LoVo (cell line): ENCODE results near the gene OVAAL.

ENCODE experiments used
- DNase-seq: peaks from one replicate; pipeline ENCODE4 v3.0.0-alpha.2; 2016; ENCODE audit warnings: low spot score

Gene OVAAL

DNA sequence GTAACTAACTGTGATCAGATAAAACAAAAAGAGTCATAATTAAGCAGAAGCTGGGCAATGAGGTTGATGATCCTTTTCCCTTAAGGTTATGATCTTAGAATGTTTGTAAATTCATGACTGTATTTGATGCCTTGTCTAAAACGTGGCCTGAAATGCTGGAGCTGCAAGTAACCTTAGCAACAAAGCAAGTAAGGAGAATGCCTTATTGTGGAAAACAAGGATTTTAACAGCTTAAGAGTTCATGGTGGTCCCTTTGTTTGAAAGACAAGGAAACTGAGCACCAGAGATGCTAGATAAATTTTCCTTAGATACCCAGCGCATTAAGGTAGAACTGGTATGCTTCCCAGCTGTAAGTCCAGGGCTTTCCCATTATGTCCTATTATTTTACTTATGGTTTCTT lies 47.4 kb downstream of the OVAAL start:
- DNase-seq, result no peak

DNA sequence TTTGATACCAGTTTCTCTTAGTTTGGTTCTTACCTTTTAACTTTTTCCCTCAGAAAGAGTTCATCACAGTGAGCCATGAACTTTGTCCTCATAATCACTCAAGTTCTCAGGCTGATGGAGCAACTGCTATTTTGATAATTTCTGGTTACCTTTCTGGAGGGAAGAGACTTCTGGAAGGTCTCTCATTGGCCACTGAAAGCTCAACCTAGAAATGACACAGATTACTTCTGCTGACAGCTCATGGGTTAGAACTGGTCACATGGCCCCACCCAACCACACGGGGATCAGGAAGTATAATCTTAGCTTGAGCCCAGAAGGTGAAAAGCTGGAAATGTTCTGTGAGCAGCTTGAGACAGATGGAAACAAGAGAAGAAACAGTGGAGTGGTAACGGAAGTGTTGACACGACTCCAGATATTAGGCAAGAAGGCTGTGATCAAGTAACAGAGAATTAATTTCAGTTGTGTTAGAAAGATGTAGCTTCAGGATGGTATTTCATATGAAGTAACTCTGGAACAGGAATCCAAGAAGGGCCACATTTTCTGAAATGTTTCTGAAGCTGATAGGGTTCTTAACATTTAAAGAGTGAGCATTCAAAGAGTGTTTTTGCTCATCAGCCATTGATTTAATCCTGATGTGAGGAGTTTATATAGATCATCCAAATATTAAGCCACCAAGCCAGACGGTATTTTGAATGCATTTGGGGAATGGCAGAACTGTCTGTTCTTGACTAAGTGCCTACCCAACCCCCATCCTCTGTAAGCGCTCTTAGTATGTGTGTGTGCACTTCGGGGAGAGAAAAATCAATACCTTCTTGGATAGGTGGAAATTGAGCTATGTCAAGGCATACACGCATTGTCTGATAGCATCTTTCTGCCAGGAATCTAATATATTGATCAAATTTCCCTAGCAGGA lies 51.1 kb downstream of the OVAAL start:
- DNase-seq, result no peak

DNA sequence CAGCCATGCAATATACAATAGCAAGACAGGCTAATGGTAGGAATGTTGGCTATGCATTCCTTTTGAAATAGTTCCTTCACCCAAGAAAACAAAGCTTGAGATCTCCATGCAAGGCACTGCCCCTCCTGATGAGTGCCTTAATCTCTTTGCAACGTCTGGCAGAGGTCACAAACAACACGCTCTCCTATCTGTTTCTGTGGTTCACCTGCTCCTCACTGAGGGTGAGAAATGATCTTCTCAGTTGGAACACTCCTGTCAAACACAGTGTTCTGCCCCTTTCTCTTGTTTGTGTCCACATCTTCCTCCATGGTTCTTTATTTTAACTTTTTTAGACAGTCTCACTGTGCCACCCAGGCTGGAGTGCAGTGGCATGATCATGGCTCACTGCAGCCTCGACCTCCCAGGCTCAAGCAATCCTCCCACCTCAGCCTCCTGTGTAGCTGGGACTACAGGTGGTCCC lies 51.8 kb downstream of the OVAAL start:
- no peak for DNase-seq

DNA sequence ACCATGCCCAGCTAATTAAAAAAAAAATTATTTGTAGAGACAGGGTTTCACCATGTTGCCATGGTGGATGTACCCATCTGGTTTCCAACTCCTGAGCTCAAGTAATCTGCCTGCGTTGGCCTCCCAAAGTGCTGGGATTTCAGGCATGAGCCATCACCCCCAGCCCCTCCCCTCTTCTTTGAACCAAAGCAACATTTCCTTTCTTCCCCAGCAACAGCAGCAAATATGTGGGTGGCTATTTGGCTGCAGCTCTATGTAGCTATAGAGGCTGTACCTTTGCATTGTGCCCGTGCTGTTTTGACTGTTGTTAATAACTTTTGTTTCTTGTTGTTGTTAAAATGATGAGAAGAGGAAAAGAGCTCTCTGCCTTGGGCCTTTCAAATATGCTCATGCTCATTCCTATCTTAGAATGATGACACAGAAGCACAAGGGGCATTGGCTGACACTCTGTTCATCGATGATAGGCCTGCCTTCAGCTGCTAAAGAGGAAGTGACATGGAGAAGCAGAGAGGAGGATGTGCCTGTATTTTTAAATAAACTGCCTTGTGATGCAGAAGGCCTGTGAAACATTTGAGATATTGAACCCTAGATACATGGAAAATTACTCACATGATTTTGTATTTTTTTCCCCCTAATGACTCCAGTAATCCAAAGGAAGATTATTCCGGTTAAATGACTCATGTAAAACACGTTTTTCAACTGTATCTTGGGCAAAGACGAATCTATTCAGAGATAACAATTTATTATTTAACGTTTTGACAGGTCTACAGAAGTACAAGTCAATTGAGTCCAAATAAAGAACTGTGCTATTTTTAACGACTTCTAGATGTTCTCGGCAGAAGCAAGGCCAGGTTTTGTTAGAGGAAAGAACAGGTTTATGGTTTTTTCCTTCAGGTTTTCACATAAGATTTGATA lies 52.5 kb downstream of the OVAAL start:
- DNase-seq, result no peak

DNA sequence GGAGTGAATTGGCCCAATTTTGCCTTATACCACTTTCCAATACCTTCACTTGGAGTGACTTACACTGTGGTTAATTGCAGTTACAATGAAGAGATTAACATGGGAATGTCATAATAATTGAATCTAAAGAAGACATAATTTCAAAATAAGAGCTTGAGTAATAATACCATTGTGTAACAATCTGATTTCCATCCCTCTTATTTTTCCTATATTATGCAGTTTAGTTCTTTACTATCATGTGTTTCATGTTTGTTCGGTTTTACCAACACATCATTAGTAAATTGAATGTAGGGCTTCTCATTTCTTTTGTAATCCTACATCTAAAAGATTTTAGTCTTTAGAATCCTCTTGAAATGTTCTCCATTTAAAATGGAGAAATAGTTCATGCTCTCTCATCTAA lies 53.9 kb downstream of the OVAAL start:
- no peak for DNase-seq

DNA sequence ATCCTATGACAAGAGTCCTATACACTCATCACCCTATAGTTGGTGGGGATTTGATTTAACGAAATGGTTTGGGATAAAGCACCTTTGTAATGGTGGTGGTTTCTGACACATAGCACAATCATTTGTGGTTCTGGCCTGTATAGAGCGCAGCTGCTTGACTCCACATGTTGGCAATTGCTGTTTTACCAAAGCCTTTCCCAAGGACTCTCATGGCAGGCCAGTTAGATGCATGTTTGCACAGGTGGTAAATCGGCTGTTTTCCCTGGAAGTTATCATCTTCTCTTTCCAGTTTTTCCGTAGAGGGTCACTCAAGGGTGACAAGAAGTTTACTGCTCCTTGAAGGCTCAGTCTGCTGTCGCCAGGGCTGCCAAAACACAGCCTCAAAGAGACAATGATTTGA lies 56.0 kb downstream of the OVAAL start:
- DNase-seq, result no peak

DNA sequence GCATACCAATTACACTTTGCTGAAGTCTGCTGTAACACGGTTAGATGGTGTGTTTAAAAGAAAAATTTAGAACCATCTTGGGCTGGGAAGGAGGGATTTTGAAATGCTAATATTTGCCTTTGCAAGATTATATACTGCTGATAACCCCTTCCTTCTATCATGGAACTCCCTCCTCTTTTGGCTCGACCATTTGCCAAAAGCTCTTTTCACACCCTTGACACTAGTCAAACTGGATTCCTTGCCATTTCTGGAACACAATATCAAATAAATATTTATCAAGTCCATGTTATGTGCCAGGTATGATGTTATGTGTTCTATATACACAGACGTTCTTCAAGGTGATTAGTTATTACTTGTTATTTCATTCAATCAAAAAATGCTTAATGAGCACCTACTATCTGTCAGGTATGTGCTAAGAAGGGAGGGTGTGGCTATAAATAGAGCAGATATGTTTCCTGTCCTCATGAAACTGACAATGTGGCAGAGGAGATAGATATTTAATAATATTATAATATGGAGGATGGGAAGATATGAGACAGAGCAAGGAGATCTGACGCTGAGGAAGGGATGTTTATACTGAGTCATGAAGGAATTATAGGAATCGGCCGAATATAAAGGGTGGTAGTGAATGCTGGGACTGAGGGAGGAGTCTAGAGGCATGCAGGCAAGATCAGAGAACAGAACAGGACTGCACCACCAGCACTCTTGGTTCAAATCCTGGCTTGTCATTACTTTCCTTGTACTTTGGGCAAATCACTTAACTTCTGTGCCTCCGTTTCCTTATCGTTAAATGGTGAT lies 56.9 kb downstream of the OVAAL start:
- no peak for DNase-seq
